Measurements from ENCODE around the gene PRM2. TPM values are rescaled to one million over a fixed set of nuclear protein-coding genes. Genes with fewer than 3 reads are reported as not detected.

The PRM2 gene
- total and polyA plus RNA-seq, 10 donors: not detected

GRCh38 chr16:11238272-11239202, 37.7 kb downstream of the PRM2 start:
- Histone ChIP-seq H3K4me3 (no peak overlapping the region), H3K36me3 (no peaks in the 10 kb centered on the region), H3K27ac (no peak overlapping the region), H3K4me1 (peaks cover 0 to 56% (median 29%) of the 10 kb centered on the region in 6 donors), H3K27me3 (replicated peaks in 1 of 7) (no peaks in the 10 kb centered on the region), H3K9me3 (no peaks in the 10 kb centered on the region)
- DNase-seq: no peak
- TF ChIP-seq POLR2AphosphoS5 (IDR thresholded peaks at IDR 0.05) (no peak), CTCF (IDR thresholded peaks at IDR 0.05 in 8 of 11, conservative IDR thresholded peaks at IDR 0.05 in 3 of 11) (no peak), POLR2A (IDR thresholded peaks at IDR 0.05) (no peak)
- intact Hi-C loops (cut with DNase I; ENCODE audit: low total_unique reads): no loop called here
- 94 to 98% (median 95%) methylated on average over 15 of the region's 15 CpGs for WGBS, 5 donors

- Histone ChIP-seq H3K4me1 (peaks cover 10 to 73% (median 45%) of the 10 kb centered on the region in 6 donors), H3K27ac (peak overlapping the region in 3 of 8 donors; percentile 27 to 51 (median 29)), H3K4me3 (no peak overlapping the region), H3K27me3 (replicated peaks in 1 of 7) (no peaks in the 10 kb centered on the region), H3K36me3 (no peaks in the 10 kb centered on the region), H3K9me3 (no peaks in the 10 kb centered on the region)
- no peak for DNase-seq
- WGBS, 5 donors: 69 to 89% (median 72%) methylated on average over 9 to 10 of the region's 10 CpGs
- intact Hi-C loops (cut with DNase I; ENCODE audit: low total_unique reads): no loop called here
- no peak for TF ChIP-seq POLR2A (IDR thresholded peaks at IDR 0.05)
- peak in 1 of 3 donors; percentile 29 for TF ChIP-seq POLR2AphosphoS5 (IDR thresholded peaks at IDR 0.05)
- TF ChIP-seq CTCF (IDR thresholded peaks at IDR 0.05 in 8 of 11, conservative IDR thresholded peaks at IDR 0.05 in 3 of 11): no peak
These were observed 39.6 kb downstream of the PRM2 start for GRCh38 chr16:11236461-11237254.

GRCh38 chr16:11235703-11235991, 40.6 kb downstream of the PRM2 start:
- no peaks in the 10 kb centered on the region for H3K9me3 ChIP-seq
- TF ChIP-seq CTCF (IDR thresholded peaks at IDR 0.05 in 8 of 11, conservative IDR thresholded peaks at IDR 0.05 in 3 of 11) (no peak), POLR2AphosphoS5 (IDR thresholded peaks at IDR 0.05) (no peak), POLR2A (IDR thresholded peaks at IDR 0.05) (no peak)
- peak overlapping the region in 4 of 8 donors; percentile 83 to 89 (median 88) for H3K27ac ChIP-seq
- H3K4me3 ChIP-seq: no peak overlapping the region
- peaks cover 10 to 78% (median 45%) of the 10 kb centered on the region in 6 donors for H3K4me1 ChIP-seq
- DNase-seq: no peak
- WGBS, 5 donors: 44 to 83% (median 60%) methylated on average over 5 of the region's 5 CpGs
- H3K36me3 ChIP-seq: no peaks in the 10 kb centered on the region
- intact Hi-C loops (cut with DNase I; ENCODE audit: low total_unique reads): no loop called here
- no peaks in the 10 kb centered on the region for H3K27me3 ChIP-seq (replicated peaks in 1 of 7)
